SK-N-SH (cell line): Measurements from ENCODE around the gene SLC24A1.

Experiments used
- CHD2 ChIP-seq: fragments of 150-350 bp; IDR thresholded peaks from 2 replicates; pipeline ENCODE4 v1.6.1; 2018; ENCODE audit warnings: low read length; ENCODE audit not compliant: partially characterized antibody
- GABPA ChIP-seq: IDR thresholded peaks from 2 replicates; pipeline ENCODE4 v1.4.0; 2012; ENCODE audit warnings: low read depth, mild to moderate bottlenecking
- POLR2AphosphoS5 ChIP-seq: IDR thresholded peaks from 2 replicates; pipeline ENCODE4 v1.6.1; 2012; ENCODE audit warnings: low read depth, low read length
- RXRA ChIP-seq: IDR thresholded peaks from 2 replicates; pipeline ENCODE4 v1.4.0; 2012; ENCODE audit warnings: low read depth, mild to moderate bottlenecking, borderline replicate concordance
- SIN3A ChIP-seq: IDR thresholded peaks from 2 replicates; pipeline ENCODE4 v1.6.1; 2012; ENCODE audit warnings: low read depth, mild to moderate bottlenecking, low read length, moderate library complexity, borderline replicate concordance
- YY1 ChIP-seq: IDR thresholded peaks from 2 replicates; pipeline ENCODE4 v1.4.0; 2012; ENCODE audit warnings: low read depth, mild to moderate bottlenecking
- TF ChIP-seq, protein P1 (sequence below): fragments of 200-600 bp; sonication (generic); IDR thresholded peaks from 2 replicates; pipeline ENCODE4 v1.6.1; 2017; ENCODE audit warnings: antibody characterized with exemption, mild to moderate bottlenecking, moderate library complexity

DNA sequence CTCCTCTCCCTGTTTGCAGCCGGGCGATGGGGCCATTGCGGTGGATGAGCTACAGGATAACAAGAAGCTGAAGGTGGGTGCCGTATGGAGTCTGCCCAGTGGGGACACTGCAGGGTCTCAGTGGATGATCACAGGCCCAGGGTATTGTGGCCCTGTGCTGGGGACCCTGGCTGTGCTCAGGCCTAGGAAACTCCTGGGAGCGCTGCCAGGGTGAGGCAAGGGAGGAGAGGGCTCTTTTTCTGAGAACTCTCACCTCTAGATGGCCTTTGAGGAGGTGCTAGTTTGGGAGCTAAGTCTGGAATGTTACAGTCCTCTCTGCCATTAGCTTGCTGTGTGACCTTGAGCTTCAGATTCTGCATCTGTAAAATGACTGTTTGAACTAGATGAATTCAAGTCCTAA is 16.4 kb downstream of the SLC24A1 start:
- TF ChIP-seq GABPA (no peak), SIN3A (no peak), RXRA (no peak), YY1 (no peak), CHD2 (no peak), POLR2AphosphoS5 (no peak)
- TF ChIP-seq, protein P1, sequence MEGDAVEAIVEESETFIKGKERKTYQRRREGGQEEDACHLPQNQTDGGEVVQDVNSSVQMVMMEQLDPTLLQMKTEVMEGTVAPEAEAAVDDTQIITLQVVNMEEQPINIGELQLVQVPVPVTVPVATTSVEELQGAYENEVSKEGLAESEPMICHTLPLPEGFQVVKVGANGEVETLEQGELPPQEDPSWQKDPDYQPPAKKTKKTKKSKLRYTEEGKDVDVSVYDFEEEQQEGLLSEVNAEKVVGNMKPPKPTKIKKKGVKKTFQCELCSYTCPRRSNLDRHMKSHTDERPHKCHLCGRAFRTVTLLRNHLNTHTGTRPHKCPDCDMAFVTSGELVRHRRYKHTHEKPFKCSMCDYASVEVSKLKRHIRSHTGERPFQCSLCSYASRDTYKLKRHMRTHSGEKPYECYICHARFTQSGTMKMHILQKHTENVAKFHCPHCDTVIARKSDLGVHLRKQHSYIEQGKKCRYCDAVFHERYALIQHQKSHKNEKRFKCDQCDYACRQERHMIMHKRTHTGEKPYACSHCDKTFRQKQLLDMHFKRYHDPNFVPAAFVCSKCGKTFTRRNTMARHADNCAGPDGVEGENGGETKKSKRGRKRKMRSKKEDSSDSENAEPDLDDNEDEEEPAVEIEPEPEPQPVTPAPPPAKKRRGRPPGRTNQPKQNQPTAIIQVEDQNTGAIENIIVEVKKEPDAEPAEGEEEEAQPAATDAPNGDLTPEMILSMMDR = no peak
